ENCODE data around the gene MAFF.

GRCh38 chr22:38220653-38221386 is 19.0 kb downstream of the MAFF start:
- TF ChIP-seq SIN3A (IDR thresholded peaks at IDR 0.05; ENCODE audit: low read depth) (no peak), MAX (IDR thresholded peaks at IDR 0.05) (no peak)
